Endometrium (tissue), 2 donors: Measurements from ENCODE around the gene CCNQ.

ENCODE experiments used
- FAIRE-seq: peaks from 2 replicates; lab custom pipeline; 2012; peaks lifted over from hg19 to GRCh38; lab: Jason Lieb, UNC
- donor health status: control.
- donor health status: control.

The CCNQ gene

DNA sequence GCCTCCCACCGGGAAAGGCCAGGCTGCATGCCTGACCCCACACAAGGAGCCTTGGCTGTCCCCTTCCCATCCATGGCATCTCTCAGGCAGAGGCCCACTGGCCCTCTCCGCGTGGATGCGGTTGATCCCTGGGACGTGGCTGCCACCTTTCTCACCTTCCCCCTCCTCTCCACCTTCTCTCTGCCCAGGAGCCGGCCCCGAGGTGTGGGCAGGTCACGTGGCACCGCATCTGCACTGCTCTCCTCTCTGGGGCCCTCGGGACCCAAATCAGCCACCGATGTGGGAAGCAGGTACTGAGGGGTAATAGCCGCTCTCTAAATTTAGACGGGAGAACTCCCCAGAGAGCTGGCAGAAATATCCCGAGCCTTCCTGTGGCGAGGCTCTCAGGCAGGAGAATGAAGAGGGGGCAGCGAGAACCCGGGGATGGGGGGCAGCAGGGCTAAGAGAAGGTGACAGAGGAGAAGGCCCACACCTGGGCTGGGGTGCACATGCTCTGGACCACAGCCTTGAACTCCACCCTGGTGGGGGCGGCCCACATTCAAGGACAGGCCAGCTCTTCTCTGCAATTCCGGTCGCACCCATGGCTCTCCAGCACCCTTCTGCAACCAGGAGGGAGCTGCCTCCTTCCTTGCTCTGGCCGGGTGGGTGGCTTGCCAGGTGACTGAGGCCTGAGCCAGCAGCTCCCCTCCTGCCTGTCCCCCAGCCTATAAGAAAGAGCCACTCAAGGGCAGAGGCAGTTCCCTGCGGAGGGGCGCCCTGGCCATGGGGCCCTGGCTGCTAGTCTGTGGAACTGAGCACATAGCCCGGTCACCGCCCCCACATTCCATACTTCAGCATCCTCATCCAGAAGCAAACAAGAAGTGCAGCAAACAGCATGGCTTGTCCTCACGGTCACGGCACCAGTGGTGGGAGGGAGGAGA lies 38.4 kb upstream of the CCNQ start:
- no peak for FAIRE-seq

GRCh38 chrX:153636716-153637115 lies 37.8 kb upstream of the CCNQ start:
- FAIRE-seq, result no peak

DNA sequence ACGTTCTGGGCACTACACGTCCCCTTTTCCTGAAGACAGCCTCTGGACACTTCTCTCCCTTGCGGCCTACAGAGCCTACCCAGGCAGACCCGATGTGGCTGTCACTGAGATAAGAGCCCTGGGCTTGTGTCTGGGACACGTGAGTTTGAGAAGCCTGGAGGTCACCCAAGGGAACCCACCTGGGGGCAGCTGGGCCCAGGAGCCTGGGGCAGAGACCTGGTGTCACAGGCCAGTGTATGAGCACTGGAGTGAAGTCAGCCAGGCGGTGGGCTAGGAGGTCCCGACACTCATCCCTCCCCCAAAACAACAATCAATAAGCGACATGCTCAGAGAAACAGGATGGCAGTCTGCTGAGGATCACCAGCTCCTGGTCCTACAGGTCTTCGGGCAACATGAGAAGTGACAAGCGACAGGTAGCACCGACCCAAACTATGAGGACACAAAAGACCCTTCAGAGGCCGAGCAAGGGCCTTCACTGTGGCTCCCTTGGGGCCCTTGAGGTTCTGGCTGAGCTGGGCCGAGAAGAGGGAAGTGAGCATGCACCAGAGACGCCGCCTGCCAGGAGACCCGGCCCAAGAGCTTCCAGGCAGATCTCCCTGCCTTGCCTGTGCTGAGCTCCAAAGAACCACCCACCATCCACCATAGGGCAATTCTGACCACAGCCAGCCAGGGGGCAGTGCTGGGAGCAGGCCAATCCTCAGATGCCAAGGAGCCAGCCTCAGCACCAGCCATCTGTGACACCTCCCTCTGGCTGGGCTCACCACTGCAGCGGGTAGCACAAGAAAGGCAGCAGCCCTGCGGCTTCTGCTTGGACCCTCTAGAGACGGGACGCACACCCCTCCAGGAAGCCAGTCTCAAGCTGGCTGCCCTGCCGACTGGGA lies 37.1 kb upstream of the CCNQ start:
- no peak for FAIRE-seq

GRCh38 chrX:153635388-153635787 lies 36.4 kb upstream of the CCNQ start:
- FAIRE-seq, result no peak

DNA sequence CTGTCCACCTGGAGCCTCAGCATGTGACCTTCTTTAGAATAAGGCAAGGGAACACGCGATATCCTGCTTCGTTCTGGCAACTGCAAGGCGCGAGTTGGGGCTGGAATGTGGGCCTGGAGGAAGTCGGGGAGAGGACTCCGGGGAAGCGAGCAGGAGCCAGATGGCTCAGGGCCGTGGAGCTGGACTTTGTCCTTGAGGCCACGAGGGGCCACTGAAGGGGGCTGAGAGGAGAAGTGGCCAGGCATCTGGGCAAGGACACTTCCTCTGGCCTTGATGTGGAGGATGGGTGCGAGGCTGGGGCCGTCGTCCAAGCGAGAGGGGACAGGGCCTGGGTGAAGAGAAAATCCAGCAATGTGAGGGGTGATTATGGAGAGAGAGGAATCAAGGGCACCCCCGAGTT lies 35.9 kb upstream of the CCNQ start:
- no peak for FAIRE-seq

DNA sequence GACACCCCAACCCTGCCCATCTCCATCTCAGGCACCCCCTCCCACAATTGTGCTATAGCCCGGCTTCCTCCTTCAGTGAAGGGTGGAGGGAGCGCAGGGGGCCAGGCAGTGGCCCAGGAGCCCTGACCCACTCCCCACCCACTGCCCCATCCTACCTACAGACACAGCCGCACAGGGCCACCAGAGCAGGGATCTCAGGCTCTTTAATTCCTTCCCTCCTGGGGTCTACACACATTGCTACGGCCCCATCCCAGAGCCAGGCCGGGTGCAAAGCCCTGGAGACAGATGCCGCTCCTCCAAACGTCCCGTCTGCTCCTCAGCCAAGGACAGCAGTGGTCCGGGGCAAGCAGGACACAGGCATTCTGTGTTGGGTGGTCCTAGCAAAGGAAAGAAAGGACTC lies 35.3 kb upstream of the CCNQ start:
- no peak for FAIRE-seq

DNA sequence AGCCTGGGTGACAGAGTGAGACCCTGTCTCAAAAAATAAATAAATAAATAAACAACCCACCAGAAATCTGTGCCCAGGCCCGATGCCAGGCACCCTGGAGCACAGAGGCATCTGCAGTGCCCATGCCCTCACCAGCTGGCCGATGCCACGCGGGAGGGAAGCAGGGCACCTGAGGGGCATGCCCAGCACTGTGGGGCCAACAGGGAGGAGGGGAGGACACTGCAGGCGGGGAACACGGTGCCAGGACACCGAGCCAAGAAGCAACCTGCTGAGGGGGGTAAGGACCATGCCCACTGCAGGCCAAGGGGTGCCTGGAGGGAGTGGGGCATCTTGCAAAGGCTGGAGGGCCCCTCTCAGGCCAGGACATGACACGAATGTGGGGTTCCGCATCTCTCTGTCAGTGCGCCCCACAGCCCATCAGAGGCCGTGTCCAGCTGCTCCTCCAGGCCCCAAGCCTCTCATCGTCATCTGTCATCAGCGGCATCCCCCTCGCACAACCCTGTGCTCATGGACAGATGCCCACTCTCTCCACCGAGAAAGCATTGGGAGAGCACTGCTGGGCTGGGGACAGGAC lies 34.8 kb upstream of the CCNQ start:
- no peak for FAIRE-seq

DNA sequence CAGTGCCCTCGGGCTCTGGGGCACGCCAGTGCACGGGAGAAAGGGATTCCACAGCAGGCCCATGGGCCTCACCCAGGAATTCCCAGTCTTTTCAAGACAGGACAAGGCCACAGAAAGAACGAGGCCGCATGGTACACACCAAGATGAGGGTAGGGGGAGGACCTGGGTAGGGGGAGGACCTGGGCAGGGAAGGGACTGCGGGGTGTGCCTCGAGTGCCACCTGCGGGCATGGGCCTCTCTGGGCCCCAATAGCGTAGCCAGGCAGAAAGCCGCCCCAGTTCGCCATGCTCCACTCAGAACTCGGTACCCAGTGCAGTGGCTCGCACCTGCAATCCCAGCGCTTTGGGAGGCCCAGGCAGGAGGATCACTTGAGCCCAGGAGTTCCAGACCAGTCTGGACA lies 34.1 kb upstream of the CCNQ start:
- FAIRE-seq, result no peak

DNA sequence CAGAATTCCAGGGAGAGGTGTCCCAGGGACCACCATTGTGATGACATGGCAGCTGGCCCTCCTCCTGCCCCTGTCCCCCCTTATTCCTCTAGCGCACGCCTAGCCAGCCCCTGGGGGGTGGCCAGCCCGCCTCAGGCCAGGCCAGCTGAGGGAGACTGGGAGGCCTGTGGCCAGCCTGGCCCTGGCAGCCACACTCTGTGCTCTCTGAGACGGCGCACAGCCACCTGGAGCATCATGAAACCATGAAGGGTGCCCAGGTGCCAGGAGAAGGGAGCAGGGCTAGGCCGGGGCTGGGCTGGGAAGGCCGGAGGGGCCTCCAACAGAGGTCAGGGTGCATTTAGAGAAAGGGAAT lies 33.6 kb upstream of the CCNQ start:
- no peak for FAIRE-seq

- FAIRE-seq, result no peak
Observed at GRCh38 chrX:153631907-153632594, 33.1 kb upstream of the CCNQ start.

DNA sequence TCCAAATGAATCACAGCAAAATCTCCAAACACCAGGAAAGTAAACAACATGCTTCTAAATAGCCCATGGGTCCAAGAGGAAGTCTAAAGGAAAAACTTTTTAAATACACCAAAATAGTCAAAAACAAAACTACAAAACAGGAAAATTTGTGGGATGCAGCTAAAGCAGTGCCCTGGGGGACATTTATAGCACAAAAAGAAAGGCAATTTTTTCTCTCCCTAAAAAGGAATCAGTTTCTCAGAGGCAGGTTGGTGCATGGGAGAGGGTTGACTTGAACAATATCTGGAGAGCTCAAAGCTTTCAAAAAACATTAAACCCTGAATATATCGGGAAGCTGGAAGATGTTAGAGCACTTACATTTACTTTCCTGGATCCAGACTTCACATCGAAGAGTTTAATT lies 32.4 kb upstream of the CCNQ start:
- FAIRE-seq, result no peak

GRCh38 chrX:153628665-153629064 lies 29.7 kb upstream of the CCNQ start:
- FAIRE-seq, result no peak

GRCh38 chrX:153628129-153628528 lies 29.2 kb upstream of the CCNQ start:
- FAIRE-seq, result no peak

GRCh38 chrX:153627675-153628111 lies 28.8 kb upstream of the CCNQ start:
- no peak for FAIRE-seq

GRCh38 chrX:153626863-153627674 lies 28.1 kb upstream of the CCNQ start:
- FAIRE-seq, result no peak

GRCh38 chrX:153626025-153626633 lies 27.2 kb upstream of the CCNQ start:
- no peak for FAIRE-seq

DNA sequence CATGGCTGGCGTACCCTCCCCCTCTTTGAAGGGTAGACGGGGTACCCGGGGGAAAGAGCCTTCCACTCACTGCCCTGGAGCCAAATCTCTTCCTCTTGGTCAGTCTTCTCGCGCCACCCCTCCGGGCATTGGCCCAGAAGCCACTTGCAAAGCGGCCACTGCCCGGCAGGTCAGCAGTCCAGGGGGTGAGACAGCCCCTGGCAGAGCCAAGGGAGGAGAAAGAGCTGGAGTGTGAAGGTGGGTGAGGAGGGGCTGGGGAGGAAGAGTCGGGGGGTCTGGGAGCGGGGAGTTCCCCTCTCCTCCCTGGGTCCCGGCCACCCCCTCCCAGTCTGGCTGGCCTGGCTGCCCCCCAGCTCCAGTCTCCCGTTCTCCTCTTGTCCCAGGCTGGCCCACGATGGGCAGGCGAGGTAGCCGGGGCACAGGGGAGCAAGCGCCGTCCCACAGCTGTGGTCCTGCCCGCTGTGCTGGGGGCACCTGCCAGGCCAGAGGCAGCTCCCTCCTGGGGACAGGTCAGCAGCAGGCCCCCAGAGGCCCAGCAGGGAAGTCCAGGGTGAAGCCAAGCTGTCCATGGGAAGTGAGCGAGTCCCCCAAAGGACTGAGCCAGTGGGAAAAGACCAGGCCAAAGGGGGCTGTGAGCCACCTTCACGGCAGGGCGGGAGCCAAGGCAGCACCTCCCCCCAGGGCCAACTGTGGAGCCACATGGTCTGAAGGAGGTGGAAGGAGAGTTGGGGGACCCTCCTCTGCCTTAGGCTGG lies 26.5 kb upstream of the CCNQ start:
- FAIRE-seq, result no peak

DNA sequence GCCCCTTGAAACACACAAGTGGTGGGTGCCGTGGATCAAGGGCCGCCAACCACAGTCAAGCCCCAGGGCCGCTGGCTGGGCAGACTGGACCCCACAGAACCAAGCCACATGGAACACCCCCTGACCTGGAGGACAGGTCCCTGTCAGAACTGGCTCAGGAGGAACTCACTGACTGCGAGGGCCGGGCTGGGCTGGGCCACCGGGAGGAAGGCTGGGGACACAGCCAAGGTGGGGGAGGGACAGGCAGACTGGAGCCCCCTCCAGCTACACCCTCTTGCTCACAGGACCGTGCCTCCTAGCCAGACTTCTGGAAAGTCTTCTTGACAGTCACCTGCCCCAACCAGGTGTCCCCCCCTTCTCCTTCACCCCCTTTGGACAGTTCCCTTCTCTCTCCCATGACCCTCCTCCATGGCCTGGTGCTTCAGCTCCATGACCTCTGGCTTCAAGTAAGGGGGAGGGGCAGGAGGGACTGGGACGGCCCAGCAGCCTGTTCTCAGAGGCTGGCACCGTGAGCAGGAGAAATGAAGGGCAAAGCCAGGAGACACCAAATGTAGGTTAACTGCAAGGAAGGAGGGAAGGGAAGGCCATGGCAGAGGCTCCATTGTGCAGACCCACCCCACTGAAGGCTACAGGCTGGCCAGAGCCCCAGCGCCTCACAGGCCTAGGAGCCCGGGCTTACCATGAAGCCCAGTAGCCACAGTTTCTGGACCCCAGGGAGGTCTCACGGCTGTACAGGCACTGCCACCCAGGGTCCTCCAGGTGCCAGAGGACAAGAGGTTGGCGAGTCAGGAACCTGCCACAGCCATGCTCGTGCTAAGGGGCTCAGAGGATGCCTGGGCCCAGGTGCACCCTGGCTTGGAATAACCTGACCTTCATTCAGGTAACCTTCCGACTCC lies 25.5 kb upstream of the CCNQ start:
- no peak for FAIRE-seq
